Left forelimb (tissue), 1 donor: ENCODE data around the gene ADARB2.
A peak's percentile ranks its signal among the peaks of the same experiment; 100 is the strongest.

Experiments used
- DNase-seq: peaks from one replicate; pipeline ENCODE4 v3.0.0-alpha.2; 2018; ENCODE audit warnings: low spot score

ADARB2 gene

GRCh38 chr10:1369665-1370064 lies 367.7 kb downstream of the ADARB2 start:
- DNase-seq = no peak

GRCh38 chr10:1369197-1369596 lies 368.1 kb downstream of the ADARB2 start:
- peak; percentile 23 for DNase-seq

- no peak for DNase-seq
These were observed 368.5 kb downstream of the ADARB2 start for GRCh38 chr10:1368842-1369171.

- peak; percentile 38 for DNase-seq
These were observed 369.1 kb downstream of the ADARB2 start for GRCh38 chr10:1367938-1368841.

DNA sequence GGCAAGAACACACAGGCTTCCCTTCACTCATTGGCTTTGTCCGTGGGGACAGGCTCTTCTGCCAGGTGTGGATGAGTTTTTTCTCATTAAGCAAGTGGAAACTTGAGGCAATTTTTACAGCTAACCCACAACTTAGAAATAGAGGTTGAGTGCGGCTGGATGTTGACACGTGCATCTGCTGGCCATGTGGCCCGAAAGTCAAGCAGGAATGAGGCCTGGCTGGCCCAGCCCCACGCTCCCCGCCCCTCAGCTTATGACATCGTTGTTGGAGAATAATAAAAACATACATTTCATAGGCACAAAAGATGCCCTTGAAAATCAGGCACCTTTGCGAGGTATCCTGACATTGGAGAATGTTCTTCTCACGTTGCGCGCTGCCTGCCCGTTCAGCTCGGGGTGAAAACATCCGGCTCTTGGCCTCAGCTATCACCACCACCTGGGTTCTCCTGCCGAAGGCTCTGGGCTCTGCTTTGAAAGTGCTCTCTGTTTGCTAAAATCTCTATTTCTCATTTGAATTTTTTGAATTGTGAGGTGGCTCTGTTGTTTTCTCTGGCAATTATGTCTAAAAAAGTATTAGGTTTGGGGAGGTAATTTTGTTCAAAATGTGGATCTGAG lies 370.4 kb downstream of the ADARB2 start:
- peak; percentile 23 for DNase-seq

DNA sequence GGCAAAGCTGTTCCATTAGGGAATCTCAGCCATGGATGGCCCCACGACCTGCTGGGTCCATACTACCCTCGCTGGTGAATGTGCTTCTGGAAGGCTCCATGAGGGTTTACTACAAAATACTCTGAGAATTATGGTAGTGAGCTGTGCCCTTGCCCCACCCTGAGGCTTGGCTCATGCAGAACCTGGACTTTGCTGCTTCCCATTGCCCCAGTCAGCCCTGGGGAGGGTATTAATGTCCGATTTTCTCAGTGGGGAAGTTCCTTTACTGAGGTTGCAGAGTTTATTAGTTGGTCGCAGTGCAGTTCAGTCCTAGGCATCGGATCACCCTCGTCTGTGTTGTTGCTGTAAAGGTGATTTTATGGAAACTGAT lies 371.0 kb downstream of the ADARB2 start:
- peak; percentile 28 for DNase-seq

DNA sequence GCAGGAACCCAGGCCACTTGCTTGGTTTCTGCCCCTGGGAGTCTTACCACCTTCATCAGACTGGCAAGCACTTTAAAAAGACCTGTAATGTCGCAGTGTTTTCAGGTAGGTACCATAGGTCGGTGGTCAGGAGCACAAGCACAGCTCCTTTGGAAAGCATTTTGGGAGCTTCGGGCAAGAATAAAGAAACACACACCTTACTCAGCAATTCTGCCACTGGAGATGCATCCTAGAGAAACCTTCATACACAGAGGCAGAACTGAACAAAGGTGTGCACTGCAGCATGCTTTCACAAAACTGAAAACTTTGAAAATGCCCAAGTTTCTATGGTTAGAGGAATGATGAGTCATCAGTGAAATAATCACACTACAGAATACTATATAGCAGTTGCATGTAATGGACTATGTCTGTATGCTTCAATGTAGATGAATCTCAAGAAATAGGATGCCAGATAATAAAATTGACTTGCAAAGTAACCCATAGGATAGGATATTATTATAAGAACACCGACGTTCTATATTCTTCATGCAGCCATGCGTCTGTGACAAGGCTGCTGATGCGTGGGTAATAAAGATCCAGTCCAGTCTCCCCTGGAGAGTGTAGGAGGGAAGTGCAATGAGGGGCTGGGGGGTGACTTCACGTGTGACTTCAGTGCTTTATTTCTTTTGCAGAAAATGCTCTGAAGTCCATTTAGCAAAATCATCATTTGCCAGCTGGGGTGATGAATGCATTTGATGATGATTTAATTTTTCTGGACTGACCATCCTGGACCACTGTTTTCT lies 371.6 kb downstream of the ADARB2 start:
- DNase-seq = peak; percentile 25

GRCh38 chr10:1364151-1364910 lies 373.0 kb downstream of the ADARB2 start:
- DNase-seq = peak; percentile 60

GRCh38 chr10:1363446-1364121 lies 373.7 kb downstream of the ADARB2 start:
- peak; percentile 61 for DNase-seq

DNA sequence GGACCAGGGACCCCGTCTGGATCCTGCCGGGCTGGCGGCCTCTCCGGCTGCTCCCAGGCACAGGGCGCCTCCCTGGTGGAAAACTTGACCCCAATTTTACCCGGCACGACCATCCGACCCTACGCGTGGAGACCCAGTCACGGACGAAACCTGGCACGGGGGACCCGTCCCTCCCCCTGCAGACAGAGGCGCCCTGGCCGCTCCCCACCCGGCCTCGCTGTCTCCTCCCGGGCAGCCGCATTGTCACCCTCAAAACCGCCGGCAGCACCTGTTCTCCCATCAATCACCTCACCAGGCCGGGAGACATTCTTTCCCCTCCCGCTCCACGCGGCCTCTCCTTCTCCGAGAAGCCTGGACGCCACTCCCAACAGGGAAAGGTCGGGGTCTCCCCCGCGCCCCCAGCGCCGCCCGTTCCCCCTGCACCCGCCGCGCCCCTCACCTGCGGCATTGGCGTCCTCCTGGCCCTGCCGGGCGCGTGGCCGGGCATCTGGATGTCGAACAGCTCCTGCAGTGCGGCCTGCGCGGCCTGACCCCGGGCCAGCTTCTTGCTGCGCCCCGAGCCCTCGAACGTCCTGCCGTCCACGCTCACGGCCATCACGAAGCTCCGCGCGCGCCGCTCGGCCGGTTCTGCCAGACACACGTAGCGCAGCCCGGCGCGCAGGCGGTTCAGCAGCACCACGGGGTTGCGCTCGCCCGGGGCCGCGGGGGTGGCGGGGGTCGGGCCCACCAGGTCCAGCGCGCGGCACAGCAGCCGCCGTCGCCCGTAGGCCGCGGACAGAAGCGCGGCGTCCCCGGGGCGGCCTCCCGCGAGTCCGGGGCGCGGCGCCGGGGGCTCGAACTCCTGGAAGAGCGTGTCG lies 374.5 kb downstream of the ADARB2 start:
- peak; percentile 44 for DNase-seq

DNA sequence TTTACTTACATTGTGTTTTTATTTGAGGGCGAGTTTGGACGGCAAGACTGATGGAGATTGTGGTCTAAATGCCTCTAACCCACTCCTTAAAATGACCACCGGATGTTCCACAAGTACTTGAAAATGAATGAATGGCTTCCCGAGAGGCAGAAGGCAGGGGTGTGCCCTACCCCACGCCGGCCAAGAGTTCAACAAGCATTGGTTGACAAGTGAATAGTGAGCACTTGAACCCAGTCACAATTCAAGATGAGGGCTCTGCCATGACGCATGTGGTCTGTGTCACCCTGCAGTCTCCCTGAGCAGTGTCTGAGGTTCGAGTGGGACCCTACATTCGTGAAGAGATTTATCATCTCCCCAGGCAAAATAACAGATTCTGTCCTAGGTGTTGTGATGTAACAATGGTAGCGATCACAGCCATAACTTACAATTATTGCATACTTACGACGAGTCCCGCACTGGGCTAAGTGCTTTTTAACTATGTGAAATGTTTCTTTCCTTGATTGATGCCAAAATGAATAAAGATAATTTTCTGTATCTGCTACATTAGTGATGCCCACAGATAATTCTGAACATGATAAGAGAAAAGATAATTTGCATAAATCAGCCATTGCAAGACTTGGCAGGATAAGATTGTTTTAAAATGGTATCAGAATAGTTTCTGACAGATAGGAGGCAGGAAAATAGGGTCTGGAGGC lies 375.8 kb downstream of the ADARB2 start:
- peak; percentile 49 for DNase-seq

DNA sequence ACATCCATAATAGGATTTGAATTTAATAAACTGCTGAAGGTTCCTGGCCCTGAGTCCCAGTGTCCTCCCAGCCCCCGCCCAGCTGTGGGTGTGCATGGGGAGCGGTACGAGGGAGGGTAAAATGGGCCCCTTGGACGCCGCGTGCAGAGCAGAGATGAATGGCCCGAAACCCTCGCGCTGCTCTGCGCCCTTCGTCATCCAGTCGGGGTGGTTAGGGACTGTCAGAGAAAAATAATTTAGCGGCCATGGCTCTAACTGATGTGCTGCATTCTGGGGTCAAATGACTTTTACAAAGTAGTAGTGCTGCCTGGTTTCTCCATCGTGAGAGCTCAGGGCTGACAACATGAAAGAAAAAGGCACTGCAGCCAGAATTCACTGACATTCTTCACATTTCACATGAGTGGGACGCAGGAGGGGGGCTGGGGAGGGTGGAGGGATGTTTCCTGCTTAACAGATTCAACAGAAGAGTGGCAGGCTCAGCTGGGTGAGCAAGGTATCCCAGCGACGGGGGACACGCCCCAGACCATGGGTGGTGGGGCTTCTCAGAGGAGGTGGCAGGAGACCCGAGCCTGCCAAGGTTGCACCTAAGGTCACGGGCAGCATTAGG lies 376.7 kb downstream of the ADARB2 start:
- peak; percentile 68 for DNase-seq

GRCh38 chr10:1360011-1360557 lies 377.2 kb downstream of the ADARB2 start:
- DNase-seq = peak; percentile 53

DNA sequence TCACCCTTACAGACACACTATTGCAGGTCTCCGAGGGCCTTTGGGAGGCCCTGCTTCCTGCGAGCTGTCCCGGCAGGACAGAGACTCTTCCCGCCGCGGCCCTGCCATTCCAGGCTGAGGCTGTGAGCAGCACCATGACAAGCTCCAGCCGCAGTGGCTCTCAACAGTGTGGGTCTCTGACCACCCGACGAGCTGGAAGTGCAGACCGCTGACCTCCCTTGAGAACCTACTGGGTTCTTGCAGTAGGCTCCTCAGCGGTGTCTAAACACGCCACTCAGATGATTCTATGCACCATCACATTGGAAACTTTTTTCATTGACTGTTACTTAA lies 377.7 kb downstream of the ADARB2 start:
- DNase-seq = peak; percentile 59

GRCh38 chr10:1358860-1359625 lies 378.3 kb downstream of the ADARB2 start:
- DNase-seq = no peak

GRCh38 chr10:1358147-1358546 lies 379.2 kb downstream of the ADARB2 start:
- peak; percentile 12 for DNase-seq

DNA sequence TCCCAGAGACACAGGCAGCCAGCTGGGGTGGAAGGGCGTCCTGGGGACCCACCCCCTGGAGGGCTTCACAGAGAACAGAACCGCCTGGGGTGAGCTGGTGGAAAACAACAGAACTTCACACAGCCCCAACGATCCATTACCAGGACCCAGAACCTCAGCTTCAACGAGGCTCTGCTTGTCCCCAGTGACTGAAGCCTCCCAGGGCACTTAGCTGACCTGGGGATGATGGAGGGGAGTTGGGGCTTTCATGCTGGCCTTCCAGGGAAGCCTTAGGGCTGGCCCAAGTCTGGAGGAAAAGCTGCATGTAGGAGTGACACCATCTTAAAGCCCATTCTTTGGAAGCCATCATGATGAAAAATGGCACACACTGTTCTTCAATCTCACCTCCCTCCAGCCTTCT lies 381.0 kb downstream of the ADARB2 start:
- DNase-seq = no peak
